ENCODE measurements around the gene ADSS1.

- TF ChIP-seq CTCF (IDR thresholded peaks at IDR 0.05; ENCODE audit: low read depth, low read length, poor library complexity, severe bottlenecking) = no peak
- TF ChIP-seq EZH2phosphoT487 (IDR thresholded peaks at IDR 0.05; ENCODE audit: borderline replicate concordance, low read length) = no peak
These were observed 17.1 kb upstream of the ADSS1 start for GRCh38 chr14:104706733-104707607.
